ENCODE data around the gene CNTN1. TPM values are rescaled to one million over a fixed set of nuclear protein-coding genes. Genes with fewer than 3 reads are reported as not detected.

CNTN1 gene
- total and polyA plus RNA-seq, 12 donors, result 0.07 to 0.90 (median 0.21) TPM; not detected in 1

DNA sequence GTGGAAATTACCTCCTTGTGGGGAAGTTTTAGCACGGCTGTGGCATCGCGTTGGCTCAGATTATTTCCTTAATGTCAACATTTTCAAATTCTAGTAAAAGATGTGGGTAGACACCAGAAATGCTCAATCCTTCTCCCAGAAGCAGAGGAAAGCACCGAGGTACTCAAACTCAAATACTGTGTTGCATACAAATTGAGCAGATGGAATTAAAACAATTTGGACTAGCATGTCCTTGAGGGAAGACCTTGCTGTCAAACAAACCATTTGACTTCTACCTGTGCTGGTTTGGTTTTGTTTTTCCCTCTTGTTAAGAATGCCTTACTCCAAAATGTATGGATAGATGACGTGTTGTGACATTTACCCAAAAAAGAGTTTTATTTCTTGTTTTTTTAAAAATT is 136.4 kb downstream of the CNTN1 start:
- intact Hi-C loops (cut with DNase I), result no loop called here
- no peak overlapping the region for H3K27ac ChIP-seq
- ATAC-seq, result no peak
- H3K9me3 ChIP-seq, result no peaks in the 10 kb centered on the region
- 64 to 72% methylated on average over 5 of the region's 5 CpGs for WGBS, 2 donors
- TF ChIP-seq, protein P1, sequence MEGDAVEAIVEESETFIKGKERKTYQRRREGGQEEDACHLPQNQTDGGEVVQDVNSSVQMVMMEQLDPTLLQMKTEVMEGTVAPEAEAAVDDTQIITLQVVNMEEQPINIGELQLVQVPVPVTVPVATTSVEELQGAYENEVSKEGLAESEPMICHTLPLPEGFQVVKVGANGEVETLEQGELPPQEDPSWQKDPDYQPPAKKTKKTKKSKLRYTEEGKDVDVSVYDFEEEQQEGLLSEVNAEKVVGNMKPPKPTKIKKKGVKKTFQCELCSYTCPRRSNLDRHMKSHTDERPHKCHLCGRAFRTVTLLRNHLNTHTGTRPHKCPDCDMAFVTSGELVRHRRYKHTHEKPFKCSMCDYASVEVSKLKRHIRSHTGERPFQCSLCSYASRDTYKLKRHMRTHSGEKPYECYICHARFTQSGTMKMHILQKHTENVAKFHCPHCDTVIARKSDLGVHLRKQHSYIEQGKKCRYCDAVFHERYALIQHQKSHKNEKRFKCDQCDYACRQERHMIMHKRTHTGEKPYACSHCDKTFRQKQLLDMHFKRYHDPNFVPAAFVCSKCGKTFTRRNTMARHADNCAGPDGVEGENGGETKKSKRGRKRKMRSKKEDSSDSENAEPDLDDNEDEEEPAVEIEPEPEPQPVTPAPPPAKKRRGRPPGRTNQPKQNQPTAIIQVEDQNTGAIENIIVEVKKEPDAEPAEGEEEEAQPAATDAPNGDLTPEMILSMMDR (IDR thresholded peaks at IDR 0.05), result no peak
- peaks cover 0 to 8% (median 0%) of the 10 kb centered on the region in 7 donors for H3K27me3 ChIP-seq
- H3K4me1 ChIP-seq, result no peaks in the 10 kb centered on the region
- no peak overlapping the region for H3K4me3 ChIP-seq
- no peaks in the 10 kb centered on the region for H3K36me3 ChIP-seq
- DNase-seq, result no peak

- ATAC-seq, result no peak
- DNase-seq, result no peak
- Histone ChIP-seq H3K4me3 (no peak overlapping the region), H3K4me1 (no peaks in the 10 kb centered on the region), H3K27me3 (peaks cover 0 to 8% (median 0%) of the 10 kb centered on the region in 7 donors), H3K27ac (no peak overlapping the region), H3K9me3 (no peaks in the 10 kb centered on the region), H3K36me3 (no peaks in the 10 kb centered on the region)
- WGBS, 2 donors, result 32 to 53% methylated on average over 1 of the region's 1 CpG
- intact Hi-C loops (cut with DNase I), result no loop called here
- TF ChIP-seq, protein P1 (IDR thresholded peaks at IDR 0.05), result no peak
Measured at GRCh38 chr12:40829738-40830144, 137.5 kb downstream of the CNTN1 start.

GRCh38 chr12:40831916-40832315 is 139.7 kb downstream of the CNTN1 start:
- Histone ChIP-seq H3K9me3 (no peaks in the 10 kb centered on the region), H3K27ac (no peak overlapping the region), H3K27me3 (peaks cover 0 to 8% (median 0%) of the 10 kb centered on the region in 7 donors), H3K36me3 (no peaks in the 10 kb centered on the region), H3K4me1 (no peaks in the 10 kb centered on the region), H3K4me3 (no peak overlapping the region)
- intact Hi-C loops (cut with DNase I), result no loop called here
- TF ChIP-seq, protein P1 (IDR thresholded peaks at IDR 0.05), result no peak
- ATAC-seq, result no peak
- no peak for DNase-seq

GRCh38 chr12:40832668-40833067 is 140.4 kb downstream of the CNTN1 start:
- whole genome bisulfite sequencing, 2 donors, result 25 to 43% methylated on average over 2 of the region's 2 CpGs
- H3K36me3 ChIP-seq, result no peaks in the 10 kb centered on the region
- ATAC-seq, result no peak
- H3K4me3 ChIP-seq, result no peak overlapping the region
- H3K9me3 ChIP-seq, result peaks cover 0 to 3% (median 0%) of the 10 kb centered on the region in 11 donors
- H3K27ac ChIP-seq, result no peak overlapping the region
- DNase-seq, result no peak
- no peaks in the 10 kb centered on the region for H3K4me1 ChIP-seq
- intact Hi-C loops (cut with DNase I), result no loop called here
- peaks cover 0 to 2% (median 0%) of the 10 kb centered on the region in 7 donors for H3K27me3 ChIP-seq
- TF ChIP-seq, protein P1 (IDR thresholded peaks at IDR 0.05), result no peak

All from heart right ventricle (tissue), 16 donors.